ENCODE data around the gene GJA4. TPM values are rescaled to one million over a fixed set of nuclear protein-coding genes. Genes with fewer than 3 reads are reported as not detected.

GJA4 gene
- total RNA-seq, 1 experiment from 2014 or later, result 1.4 TPM

GRCh38 chr1:34753163-34753562 is 39.6 kb upstream of the GJA4 start:
- no peak overlapping the region for H3K4me2 ChIP-seq (ENCODE audit: insufficient read depth, insufficient read length, low read length)
- no peak overlapping the region for H2BK15ac ChIP-seq (ENCODE audit: low read depth, low read length)
- no peaks in the 10 kb centered on the region for H3K9me3 ChIP-seq (ENCODE audit: control insufficient read depth, low read depth, low read length)
- no peak overlapping the region for H3K14ac ChIP-seq (ENCODE audit: insufficient read depth, low read length)
- no peak overlapping the region for H2AK5ac ChIP-seq (ENCODE audit: insufficient read length, low read length)
- no peak overlapping the region for H3K4ac ChIP-seq (ENCODE audit: low read depth, low read length)
- Mint-ChIP-seq H3K27ac (no peak overlapping the region), H3K36me3 (ENCODE audit: insufficient read depth in 1 of 3, low read depth in 3 of 3) (no peaks in the 10 kb centered on the region), H3K4me3 (no peak overlapping the region), H3K27me3 (ENCODE audit: low read depth) (peaks cover 8% of the 10 kb centered on the region), H3K9me3 (no peaks in the 10 kb centered on the region; a peak in 1 of 5 replicates), H3K4me1 (peaks cover 13 to 14% of the 10 kb centered on the region in 2 experiments)
- H4K91ac ChIP-seq (ENCODE audit: insufficient read length, low read depth, low read length), result no peak overlapping the region
- no peak overlapping the region for H3K18ac ChIP-seq (ENCODE audit: insufficient read length, low read depth, low read length)
- H2BK120ac ChIP-seq (ENCODE audit: low read depth, low read length, poor library complexity, severe bottlenecking), result no peak overlapping the region
- no peaks in the 10 kb centered on the region; the same call in 1 of the 2 replicates for H3K4me1 ChIP-seq (ENCODE audit: insufficient read depth, low read length)
- no peak overlapping the region for H2BK5ac ChIP-seq (ENCODE audit: insufficient read length, low read length)
- no peak overlapping the region for H4K5ac ChIP-seq (ENCODE audit: insufficient read length, low read depth, low read length)
- H3T11ph ChIP-seq (ENCODE audit: low read length), result no peak overlapping the region
- H3K79me1 ChIP-seq (ENCODE audit: insufficient read depth, low read depth, low read length, poor library complexity, severe bottlenecking), result no peaks in the 10 kb centered on the region
- no peak overlapping the region for H2AFZ ChIP-seq (ENCODE audit: low read length)
- H3K79me2 ChIP-seq (ENCODE audit: insufficient read depth, low read length), result no peaks in the 10 kb centered on the region
- no peak for DNase-seq
- WGBS (ENCODE audit: extremely low coverage, insufficient read length, low lambda C conversion rate), result no CpG with 5 or more reads among the region's 3 CpGs
- H3K23me2 ChIP-seq (ENCODE audit: insufficient read length, low read depth, low read length, poor library complexity, severe bottlenecking), result no peaks in the 10 kb centered on the region
- no peak overlapping the region for H3K56ac ChIP-seq (ENCODE audit: insufficient read length, low read depth, low read length)
- H3K23ac ChIP-seq (ENCODE audit: insufficient read length, low read depth, low read length), result no peak overlapping the region
- H2BK12ac ChIP-seq (ENCODE audit: insufficient read length, low read depth, low read length), result no peak overlapping the region
- no peak overlapping the region for H3K27ac ChIP-seq (ENCODE audit: insufficient read length, low read depth, low read length)
- H4K20me1 ChIP-seq (ENCODE audit: control insufficient read depth, insufficient read depth, insufficient read length), result no peaks in the 10 kb centered on the region
- H2BK20ac ChIP-seq (ENCODE audit: low read depth, low read length, poor library complexity, severe bottlenecking), result no peak overlapping the region
- H4K8ac ChIP-seq (replicated peaks; ENCODE audit: insufficient read length, low read depth, low read length), result no peak overlapping the region
- no peak; the same call in 2 of the 3 replicates for TF ChIP-seq CTCF (conservative IDR thresholded peaks at IDR 0.05)
- no peak overlapping the region for H3K9ac ChIP-seq (ENCODE audit: extremely low read depth, insufficient read length, low read length)
- H3K27me3 ChIP-seq (ENCODE audit: insufficient read depth, low read length), result no peaks in the 10 kb centered on the region; the same call in 1 of the 2 replicates
